ENCODE data around the gene LARP1.
"Not testable (repeated sequence)": the region's sequence is repeated elsewhere in the genome, so short reads cannot be mapped to it uniquely, and the experiment has no call there.

Gene LARP1

DNA sequence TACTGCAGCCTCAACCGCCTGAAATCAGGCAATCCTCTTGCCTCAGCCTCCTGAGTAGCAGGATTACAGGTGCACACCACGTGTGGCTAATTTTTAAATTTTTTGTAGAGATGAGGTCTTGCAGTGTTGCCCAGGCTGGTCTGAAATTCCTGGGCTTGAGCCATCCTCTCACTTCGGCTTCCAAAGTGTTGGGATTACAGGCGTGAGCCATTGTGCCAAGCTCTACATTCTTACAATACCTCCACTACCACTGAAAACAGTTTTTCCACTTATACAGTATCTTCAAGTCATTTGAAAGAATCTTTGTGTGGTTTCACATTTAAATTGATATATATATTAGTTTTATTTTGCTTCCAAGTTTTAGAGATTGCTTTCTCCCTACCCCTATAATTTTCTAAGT lies 42.6 kb downstream of the LARP1 start:
- no peak for DNase-seq

DNA sequence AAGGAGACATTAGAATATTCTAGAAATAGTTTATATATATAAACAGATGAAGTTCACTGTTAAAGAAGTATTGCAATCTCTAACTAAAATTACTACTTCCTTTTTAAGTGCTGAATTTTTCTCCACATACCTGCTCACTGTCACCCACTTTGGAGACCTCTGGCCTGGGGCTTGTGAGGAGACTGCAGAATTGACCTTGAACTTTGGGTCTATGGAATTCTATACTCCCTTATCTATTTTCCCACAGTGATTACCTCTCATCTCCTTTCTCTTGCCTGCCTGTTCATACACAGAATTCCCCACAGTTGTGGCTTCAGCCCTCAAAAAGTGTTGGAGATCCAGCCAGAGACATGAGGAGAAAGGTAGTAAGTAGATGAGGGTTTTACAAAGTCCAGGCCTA lies 45.4 kb downstream of the LARP1 start:
- DNase-seq: no peak

- no peak for DNase-seq
Measured at GRCh38 chr5:154801083-154801482, 45.9 kb downstream of the LARP1 start.

DNA sequence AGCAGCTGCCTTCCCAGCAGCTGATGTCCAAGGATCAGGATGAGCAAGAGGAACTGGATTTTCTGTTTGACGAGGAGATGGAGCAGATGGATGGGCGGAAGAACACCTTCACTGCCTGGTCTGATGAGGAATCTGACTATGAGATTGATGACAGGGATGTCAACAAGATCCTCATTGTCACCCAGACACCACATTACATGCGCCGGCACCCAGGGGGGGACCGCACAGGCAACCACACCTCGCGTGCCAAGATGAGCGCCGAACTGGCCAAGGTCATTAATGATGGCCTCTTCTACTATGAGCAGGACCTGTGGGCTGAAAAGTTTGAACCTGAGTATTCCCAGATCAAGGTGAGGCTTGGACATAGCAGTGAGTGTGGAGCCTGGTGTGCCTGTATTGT lies 46.9 kb downstream of the LARP1 start:
- no peak for DNase-seq

GRCh38 chr5:154806176-154806575 lies 51.0 kb downstream of the LARP1 start:
- no peak for DNase-seq

DNA sequence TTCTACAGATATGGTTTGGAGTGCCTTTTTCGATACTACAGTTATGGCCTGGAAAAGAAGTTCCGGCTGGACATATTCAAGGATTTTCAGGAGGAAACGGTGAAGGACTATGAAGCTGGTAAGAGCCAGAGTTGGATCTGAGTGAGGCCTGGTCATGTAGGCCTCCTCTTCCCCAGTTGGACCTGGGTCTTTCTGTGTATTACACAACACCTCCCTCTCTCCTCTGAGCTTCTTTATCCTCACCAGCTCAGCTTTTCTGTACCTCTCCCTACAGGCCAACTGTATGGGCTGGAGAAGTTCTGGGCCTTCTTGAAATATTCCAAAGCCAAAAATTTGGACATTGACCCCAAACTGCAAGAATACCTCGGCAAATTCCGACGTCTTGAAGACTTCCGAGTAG lies 56.1 kb downstream of the LARP1 start:
- DNase-seq: no peak

- DNase-seq: peak; percentile 37
Measured at GRCh38 chr5:154811653-154812465, 56.7 kb downstream of the LARP1 start.

- no peak for DNase-seq
Measured at GRCh38 chr5:154813158-154813557, 58.0 kb downstream of the LARP1 start.

DNA sequence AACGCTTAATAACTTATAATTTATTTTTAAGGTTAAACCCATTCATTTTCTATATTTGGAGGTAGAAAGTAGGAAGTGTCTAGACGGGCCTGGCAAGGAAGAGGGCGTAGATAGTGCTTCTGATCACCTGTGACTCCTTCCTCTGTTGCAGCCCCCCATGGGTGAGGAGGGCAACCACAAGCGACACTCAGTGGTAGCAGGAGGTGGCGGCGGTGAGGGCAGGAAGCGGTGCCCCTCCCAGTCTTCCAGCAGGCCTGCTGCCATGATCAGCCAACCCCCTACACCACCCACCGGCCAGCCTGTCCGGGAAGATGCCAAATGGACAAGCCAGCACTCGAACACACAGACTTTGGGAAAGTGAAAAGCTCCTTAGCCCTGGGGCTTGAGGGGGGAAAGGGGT lies 58.6 kb downstream of the LARP1 start:
- DNase-seq: no peak

GRCh38 chr5:154815025-154815424 lies 59.8 kb downstream of the LARP1 start:
- no peak for DNase-seq

DNA sequence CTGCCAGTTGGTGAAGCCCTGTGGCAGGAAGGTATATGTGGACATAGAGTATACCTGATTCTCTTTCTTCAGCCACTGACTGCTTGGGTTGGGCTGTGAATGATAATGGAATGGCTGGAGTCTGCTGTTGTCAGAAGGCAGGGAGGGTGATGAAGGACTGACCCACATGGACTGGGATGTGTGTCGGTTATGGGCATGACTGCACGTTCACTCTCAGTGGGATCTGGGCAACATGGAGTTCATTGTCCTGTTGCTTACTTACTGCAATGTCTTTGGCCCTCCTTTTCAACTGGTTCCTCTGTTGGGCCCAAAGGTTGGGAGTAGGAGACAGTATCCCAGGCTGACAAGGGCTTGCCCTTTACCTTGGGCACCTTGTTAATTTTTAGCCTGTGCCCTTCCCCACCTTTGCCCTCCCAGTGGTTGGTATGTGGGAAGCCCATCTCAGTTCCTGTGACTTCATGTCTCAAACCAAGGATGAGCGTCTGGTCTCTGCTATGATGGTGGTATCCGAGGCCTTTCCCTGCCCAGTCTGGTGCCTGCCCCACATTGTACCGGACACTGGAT lies 60.6 kb downstream of the LARP1 start:
- DNase-seq: no peak

GRCh38 chr5:154816891-154817492 lies 61.8 kb downstream of the LARP1 start:
- no peak for DNase-seq

DNA sequence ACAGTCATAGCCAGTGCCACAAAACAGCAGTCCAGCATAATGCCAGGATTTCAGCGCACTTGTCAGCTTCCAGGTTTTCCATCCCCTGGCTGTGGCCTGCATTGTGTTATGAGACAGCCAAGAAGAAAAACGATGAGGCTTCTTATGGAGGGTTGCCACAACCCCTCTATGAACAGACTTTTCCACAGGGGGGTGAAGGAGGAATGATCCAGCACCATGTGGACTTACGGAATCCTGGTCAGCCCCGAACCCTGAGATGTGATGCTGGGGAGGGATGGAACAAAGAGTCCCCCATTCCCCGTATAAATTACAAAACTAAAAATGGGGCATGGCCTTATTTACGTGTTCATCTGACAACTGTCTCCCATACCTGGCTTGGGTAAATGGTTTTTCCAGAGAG lies 62.6 kb downstream of the LARP1 start:
- DNase-seq: no peak

DNA sequence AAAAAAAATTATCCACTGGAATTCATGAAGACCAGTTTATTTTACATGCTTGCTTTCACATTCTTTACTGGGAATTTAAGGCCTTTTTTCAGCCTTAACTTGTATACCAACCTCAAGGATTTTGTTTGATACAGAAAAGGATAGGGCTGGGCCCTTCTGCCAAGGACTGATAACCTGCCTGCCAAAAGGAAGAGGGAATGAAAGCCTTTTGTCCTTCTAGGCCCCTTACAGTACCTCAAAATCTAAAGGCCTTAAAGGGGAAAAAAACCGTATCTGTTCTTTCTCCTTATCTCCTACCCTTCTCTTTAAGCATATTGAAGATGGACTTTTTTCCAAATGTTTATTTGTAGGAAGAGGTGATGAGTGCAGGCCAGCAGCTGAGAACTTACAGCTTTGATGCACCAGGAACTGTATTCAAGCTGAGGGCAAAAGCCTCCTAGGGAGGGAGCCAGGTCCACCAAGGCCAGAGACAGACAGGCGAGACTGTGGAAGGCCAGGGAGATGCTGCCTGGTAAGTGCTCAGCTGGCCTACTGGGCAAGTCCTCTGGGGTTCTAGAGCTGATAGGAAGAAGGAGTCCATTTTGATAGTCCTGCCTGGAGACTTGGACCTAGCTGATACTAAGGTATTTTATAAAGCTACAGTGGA lies 63.4 kb downstream of the LARP1 start:
- DNase-seq: no peak

DNA sequence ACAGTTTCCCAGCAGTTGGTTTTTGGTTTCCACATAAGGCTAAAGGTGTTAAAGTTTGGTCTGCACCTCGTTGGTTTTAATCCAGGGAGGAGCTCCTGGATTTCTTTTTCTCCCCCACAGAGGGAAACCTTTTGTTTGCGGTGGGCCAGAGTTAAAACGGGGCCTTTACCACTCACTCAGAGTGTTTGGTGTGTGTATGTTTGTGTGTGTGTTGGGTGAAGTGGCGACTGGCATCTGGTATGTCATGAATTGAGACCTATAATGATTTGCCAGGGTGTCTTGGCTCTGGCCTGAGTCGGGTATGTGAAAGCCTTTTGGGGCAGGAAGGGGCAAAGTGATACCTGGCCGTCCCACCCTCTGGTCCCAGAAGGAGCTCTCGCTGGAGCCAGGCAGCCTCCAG lies 64.4 kb downstream of the LARP1 start:
- no peak for DNase-seq

DNA sequence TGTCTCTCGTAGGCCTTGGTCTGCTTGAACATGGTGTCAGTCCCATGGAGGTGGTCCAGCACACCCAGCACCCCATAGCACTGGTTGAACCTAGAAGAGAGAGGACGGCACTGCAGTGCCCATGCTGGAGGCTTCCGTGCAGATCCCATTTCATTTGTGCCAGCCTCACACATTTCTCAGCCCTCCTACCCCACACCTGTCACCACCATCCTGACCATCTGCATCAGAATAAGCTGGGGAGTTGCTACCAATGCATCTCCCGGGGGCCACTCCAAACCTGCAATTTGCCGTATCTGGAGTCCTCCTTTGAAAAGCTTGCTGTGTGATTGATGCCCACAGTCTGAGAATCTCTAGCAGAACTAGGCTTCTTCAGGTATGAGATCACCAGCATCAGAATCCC lies 65.2 kb downstream of the LARP1 start:
- DNase-seq: no peak

DNA sequence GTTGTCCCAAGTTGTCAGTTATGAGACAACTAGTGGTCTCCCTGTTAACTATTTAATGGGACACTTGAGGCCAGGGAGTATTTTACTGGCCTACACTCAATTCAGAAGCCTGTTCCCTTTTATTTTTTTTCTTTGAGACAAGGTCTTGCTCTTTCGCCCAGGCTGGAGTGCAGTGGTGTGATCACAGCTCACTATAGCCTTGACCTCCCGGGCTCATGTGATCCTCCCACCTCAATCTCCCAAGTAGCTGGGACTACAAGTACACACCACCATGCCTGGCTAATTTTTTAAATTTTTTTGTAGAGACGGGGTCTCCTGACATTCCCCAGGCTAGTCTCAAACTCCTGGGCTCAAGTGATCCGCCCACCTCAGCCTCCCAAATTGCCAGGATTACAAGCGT lies 67.7 kb downstream of the LARP1 start:
- not testable (repeated sequence) for DNase-seq

GRCh38 chr5:154823605-154824004 lies 68.4 kb downstream of the LARP1 start:
- no peak for DNase-seq

- DNase-seq: no peak
Measured at GRCh38 chr5:154824070-154824469, 68.9 kb downstream of the LARP1 start.

DNA sequence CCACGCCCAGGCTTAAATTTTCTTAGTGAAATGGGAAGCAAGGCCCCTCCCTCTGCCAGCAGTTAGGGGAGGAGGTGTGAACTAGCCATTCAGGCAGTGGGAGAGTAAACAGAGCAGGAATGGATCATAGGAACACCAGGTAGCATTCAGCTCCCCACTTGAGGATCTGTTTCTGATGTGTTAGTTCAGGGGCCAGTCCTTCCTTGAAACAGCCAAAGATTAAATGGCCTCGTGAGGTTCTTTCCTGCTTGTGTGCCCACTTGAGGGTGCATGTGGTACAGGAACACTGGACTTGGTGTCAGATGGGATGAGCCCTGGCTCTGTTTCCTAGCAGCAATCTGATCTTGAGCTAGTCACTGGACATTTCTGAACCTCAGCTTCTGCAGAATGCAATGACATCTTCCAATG lies 74.0 kb downstream of the LARP1 start:
- no peak for DNase-seq

DNA sequence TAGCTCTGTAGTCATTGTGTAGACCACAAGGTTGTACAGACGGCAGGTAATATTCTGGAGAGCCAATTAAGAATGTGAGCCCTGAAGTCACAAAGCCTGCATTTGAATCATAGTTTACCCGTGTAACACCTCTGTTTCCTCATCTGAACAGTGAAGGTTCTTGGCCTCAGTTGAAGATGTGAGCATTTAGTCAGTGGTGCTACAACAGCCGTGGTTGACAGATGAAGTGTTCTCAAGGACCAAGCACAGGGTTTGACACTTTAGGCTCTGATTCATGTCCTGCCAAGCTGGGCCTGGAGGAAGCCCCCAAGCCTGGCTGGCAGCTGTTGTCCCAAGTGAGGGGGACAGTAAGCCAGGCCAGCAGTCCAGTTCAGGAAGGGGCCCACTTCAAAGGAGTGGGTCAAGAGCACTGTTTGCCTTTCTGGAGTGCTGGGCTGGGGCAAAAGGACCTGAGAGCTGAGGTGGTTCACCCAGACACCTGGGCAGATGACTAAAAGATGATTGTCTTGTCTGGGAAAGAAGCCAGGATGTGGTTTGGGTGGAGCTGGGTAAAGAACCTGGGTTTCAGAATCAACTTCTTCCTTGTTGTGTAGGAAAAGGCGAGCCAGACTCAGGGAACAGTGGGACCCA lies 74.5 kb downstream of the LARP1 start:
- DNase-seq: no peak

DNA sequence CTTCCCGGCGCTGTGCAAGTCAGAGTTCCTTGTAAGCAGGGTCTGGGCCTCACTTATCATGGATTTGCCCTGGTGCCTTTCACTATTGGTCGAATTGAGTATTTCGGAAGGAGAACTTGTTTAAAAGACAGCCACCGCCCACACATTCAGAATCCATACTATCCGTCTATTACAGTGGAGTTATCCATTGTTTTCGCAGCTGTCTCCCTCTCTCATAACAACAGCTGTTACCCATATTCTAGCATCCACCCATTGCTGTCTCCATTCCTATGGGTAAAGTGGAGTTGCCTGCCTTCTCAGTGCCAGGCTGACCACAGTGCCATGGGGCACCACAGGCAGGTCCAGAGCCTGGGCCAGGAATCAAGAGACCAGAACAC lies 75.0 kb downstream of the LARP1 start:
- no peak for DNase-seq

DNA sequence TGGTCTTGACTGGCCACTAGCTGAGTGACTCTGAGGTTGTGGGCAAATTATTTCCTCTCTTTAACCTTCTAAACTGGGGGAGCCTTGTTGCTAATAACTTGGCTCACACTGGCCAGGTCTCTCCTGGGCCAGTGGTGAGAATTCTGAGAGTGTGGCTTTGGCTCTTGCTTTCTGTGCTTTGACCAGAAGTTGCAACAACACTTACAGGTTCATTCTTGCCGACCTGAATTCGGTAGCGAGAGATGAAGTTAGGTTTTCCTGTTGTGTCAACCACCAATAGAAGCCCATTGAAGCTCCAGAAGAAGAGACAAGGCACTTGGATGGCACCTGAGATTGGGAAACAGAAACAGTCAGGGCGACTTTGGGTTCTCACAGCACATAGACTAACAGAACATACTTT lies 75.4 kb downstream of the LARP1 start:
- no peak for DNase-seq

GRCh38 chr5:154831451-154831850 lies 76.3 kb downstream of the LARP1 start:
- DNase-seq: no peak

Data from NCI-H1694 (cell line).